K562 (cell line): Measurements from ENCODE around the gene ZNF865. TPM values are rescaled to one million over a fixed set of nuclear protein-coding genes. Genes with fewer than 3 reads are reported as not detected.

Experiments used
- DPF2 ChIP-seq: fragments of 450-650 bp; IDR thresholded peaks from 2 replicates; pipeline ENCODE4 v1.6.1; 2016
- HNRNPH1 ChIP-seq: fragments of 200-400 bp; formaldehyde crosslinking; optimal IDR thresholded peaks from 2 replicates; pipeline ENCODE3; 2017; ENCODE audit warnings: low read depth, mild to moderate bottlenecking, low read length, moderate library complexity
- MTA2 ChIP-seq: fragments of 450-650 bp; IDR thresholded peaks from 2 replicates; pipeline ENCODE4 v1.6.1; 2016; ENCODE audit warnings: low read depth
- PRPF4 ChIP-seq: fragments of 200-400 bp; formaldehyde crosslinking; IDR thresholded peaks from one replicate; pipeline ENCODE4 v1.6.1; 2017; ENCODE audit warnings: low read length, low read depth, mild to moderate bottlenecking; ENCODE audit not compliant: insufficient read depth, poor library complexity, severe bottlenecking
- ZNF184 ChIP-seq: sonication (generic); formaldehyde crosslinking; IDR thresholded peaks from 2 replicates; pipeline ENCODE4 v1.5.0; 2020; ENCODE audit warnings: missing genetic modification reagents
- polyA plus RNA-seq, 8 experiments: library from polyadenylated mRNA; depleted of rRNA in 4 of 8; stranded (reverse) in 5 of 8; unstranded in 3 of 8; fragments of >200 nt; fragmentation: Nextera tagmentation in 2 of 8; fragmentation: Illumina TruSeq in 1 of 8; extraction: Ambion mirVana in 2 of 8; extraction: Trizol in 1 of 8; gene quantifications; 2 replicates each; pipeline versions ENCODE4 v1.2.1 to v1.2.3, GENCODE V29; 2011 to 2014; ENCODE audit warnings: inconsistent platforms in 1 of 8, missing spikeins in 1 of 8
- total RNA-seq, 7 experiments: library from RNA; depleted of rRNA in 6 of 7; stranded (reverse); fragments of >200 nt in 6 of 7; fragmentation: Illumina TruSeq in 2 of 7; extraction: Trizol in 2 of 7; gene quantifications; 2 replicates each; pipeline versions ENCODE4 v1.2.1 to v1.2.3, GENCODE V29; 2011 to 2021; ENCODE audit warnings: low replicate concordance in 1 of 7
- TF ChIP-seq, protein P1 (sequence below): fragments of 450-650 bp; IDR thresholded peaks from 2 replicates; pipeline ENCODE4 v1.6.1; 2016; ENCODE audit warnings: mild to moderate bottlenecking, moderate library complexity
- TF ChIP-seq, protein P2 (sequence below): fragments of 450-650 bp; IDR thresholded peaks from 2 replicates; pipeline ENCODE4 v1.6.1; 2016; ENCODE audit warnings: low read depth

Gene ZNF865
- total and polyA plus RNA-seq, 9 of the 15 experiments (the other 6 are each of a cell fraction or from before 2014, with no cell fraction given) = 0.40 to 18.8 (median 1.6) TPM; not detected in 2

DNA sequence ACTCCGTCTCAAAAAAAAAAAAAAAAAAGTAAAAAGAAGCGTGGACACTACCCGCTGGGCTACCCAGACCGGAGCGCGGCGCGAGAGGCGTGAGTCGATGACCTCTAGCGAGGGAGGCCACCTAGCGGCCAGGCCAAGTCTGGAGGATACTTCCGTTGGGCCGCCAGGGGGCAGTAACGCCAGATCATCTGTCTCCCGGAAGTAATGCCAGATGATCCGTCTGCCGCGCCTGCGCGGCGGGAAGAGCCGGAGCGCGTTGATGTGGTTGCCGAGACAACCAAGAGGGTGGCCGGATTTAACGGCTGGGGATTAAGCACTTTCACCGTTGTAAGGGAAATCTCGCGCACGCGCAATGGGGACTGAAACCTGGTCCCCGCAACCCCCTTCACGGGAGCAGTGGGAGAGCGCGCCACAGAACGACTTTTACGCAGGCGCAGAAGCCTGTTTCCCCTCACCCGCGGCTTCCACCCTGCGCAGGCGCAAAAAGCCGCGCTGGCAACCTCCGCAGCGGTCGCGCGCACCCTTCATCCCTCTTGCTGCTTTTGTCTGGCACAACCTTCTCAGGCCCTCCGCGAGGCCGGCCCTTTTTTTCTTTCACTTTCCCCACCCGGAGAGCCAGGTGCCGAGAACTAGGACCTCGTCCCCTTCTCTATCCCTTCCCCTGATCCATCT is 48.3 kb downstream of the ZNF865 start (continued):
- TF ChIP-seq, protein P1, sequence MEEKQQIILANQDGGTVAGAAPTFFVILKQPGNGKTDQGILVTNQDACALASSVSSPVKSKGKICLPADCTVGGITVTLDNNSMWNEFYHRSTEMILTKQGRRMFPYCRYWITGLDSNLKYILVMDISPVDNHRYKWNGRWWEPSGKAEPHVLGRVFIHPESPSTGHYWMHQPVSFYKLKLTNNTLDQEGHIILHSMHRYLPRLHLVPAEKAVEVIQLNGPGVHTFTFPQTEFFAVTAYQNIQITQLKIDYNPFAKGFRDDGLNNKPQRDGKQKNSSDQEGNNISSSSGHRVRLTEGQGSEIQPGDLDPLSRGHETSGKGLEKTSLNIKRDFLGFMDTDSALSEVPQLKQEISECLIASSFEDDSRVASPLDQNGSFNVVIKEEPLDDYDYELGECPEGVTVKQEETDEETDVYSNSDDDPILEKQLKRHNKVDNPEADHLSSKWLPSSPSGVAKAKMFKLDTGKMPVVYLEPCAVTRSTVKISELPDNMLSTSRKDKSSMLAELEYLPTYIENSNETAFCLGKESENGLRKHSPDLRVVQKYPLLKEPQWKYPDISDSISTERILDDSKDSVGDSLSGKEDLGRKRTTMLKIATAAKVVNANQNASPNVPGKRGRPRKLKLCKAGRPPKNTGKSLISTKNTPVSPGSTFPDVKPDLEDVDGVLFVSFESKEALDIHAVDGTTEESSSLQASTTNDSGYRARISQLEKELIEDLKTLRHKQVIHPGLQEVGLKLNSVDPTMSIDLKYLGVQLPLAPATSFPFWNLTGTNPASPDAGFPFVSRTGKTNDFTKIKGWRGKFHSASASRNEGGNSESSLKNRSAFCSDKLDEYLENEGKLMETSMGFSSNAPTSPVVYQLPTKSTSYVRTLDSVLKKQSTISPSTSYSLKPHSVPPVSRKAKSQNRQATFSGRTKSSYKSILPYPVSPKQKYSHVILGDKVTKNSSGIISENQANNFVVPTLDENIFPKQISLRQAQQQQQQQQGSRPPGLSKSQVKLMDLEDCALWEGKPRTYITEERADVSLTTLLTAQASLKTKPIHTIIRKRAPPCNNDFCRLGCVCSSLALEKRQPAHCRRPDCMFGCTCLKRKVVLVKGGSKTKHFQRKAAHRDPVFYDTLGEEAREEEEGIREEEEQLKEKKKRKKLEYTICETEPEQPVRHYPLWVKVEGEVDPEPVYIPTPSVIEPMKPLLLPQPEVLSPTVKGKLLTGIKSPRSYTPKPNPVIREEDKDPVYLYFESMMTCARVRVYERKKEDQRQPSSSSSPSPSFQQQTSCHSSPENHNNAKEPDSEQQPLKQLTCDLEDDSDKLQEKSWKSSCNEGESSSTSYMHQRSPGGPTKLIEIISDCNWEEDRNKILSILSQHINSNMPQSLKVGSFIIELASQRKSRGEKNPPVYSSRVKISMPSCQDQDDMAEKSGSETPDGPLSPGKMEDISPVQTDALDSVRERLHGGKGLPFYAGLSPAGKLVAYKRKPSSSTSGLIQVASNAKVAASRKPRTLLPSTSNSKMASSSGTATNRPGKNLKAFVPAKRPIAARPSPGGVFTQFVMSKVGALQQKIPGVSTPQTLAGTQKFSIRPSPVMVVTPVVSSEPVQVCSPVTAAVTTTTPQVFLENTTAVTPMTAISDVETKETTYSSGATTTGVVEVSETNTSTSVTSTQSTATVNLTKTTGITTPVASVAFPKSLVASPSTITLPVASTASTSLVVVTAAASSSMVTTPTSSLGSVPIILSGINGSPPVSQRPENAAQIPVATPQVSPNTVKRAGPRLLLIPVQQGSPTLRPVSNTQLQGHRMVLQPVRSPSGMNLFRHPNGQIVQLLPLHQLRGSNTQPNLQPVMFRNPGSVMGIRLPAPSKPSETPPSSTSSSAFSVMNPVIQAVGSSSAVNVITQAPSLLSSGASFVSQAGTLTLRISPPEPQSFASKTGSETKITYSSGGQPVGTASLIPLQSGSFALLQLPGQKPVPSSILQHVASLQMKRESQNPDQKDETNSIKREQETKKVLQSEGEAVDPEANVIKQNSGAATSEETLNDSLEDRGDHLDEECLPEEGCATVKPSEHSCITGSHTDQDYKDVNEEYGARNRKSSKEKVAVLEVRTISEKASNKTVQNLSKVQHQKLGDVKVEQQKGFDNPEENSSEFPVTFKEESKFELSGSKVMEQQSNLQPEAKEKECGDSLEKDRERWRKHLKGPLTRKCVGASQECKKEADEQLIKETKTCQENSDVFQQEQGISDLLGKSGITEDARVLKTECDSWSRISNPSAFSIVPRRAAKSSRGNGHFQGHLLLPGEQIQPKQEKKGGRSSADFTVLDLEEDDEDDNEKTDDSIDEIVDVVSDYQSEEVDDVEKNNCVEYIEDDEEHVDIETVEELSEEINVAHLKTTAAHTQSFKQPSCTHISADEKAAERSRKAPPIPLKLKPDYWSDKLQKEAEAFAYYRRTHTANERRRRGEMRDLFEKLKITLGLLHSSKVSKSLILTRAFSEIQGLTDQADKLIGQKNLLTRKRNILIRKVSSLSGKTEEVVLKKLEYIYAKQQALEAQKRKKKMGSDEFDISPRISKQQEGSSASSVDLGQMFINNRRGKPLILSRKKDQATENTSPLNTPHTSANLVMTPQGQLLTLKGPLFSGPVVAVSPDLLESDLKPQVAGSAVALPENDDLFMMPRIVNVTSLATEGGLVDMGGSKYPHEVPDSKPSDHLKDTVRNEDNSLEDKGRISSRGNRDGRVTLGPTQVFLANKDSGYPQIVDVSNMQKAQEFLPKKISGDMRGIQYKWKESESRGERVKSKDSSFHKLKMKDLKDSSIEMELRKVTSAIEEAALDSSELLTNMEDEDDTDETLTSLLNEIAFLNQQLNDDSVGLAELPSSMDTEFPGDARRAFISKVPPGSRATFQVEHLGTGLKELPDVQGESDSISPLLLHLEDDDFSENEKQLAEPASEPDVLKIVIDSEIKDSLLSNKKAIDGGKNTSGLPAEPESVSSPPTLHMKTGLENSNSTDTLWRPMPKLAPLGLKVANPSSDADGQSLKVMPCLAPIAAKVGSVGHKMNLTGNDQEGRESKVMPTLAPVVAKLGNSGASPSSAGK = peak; percentile 82
- TF ChIP-seq, protein P2, sequence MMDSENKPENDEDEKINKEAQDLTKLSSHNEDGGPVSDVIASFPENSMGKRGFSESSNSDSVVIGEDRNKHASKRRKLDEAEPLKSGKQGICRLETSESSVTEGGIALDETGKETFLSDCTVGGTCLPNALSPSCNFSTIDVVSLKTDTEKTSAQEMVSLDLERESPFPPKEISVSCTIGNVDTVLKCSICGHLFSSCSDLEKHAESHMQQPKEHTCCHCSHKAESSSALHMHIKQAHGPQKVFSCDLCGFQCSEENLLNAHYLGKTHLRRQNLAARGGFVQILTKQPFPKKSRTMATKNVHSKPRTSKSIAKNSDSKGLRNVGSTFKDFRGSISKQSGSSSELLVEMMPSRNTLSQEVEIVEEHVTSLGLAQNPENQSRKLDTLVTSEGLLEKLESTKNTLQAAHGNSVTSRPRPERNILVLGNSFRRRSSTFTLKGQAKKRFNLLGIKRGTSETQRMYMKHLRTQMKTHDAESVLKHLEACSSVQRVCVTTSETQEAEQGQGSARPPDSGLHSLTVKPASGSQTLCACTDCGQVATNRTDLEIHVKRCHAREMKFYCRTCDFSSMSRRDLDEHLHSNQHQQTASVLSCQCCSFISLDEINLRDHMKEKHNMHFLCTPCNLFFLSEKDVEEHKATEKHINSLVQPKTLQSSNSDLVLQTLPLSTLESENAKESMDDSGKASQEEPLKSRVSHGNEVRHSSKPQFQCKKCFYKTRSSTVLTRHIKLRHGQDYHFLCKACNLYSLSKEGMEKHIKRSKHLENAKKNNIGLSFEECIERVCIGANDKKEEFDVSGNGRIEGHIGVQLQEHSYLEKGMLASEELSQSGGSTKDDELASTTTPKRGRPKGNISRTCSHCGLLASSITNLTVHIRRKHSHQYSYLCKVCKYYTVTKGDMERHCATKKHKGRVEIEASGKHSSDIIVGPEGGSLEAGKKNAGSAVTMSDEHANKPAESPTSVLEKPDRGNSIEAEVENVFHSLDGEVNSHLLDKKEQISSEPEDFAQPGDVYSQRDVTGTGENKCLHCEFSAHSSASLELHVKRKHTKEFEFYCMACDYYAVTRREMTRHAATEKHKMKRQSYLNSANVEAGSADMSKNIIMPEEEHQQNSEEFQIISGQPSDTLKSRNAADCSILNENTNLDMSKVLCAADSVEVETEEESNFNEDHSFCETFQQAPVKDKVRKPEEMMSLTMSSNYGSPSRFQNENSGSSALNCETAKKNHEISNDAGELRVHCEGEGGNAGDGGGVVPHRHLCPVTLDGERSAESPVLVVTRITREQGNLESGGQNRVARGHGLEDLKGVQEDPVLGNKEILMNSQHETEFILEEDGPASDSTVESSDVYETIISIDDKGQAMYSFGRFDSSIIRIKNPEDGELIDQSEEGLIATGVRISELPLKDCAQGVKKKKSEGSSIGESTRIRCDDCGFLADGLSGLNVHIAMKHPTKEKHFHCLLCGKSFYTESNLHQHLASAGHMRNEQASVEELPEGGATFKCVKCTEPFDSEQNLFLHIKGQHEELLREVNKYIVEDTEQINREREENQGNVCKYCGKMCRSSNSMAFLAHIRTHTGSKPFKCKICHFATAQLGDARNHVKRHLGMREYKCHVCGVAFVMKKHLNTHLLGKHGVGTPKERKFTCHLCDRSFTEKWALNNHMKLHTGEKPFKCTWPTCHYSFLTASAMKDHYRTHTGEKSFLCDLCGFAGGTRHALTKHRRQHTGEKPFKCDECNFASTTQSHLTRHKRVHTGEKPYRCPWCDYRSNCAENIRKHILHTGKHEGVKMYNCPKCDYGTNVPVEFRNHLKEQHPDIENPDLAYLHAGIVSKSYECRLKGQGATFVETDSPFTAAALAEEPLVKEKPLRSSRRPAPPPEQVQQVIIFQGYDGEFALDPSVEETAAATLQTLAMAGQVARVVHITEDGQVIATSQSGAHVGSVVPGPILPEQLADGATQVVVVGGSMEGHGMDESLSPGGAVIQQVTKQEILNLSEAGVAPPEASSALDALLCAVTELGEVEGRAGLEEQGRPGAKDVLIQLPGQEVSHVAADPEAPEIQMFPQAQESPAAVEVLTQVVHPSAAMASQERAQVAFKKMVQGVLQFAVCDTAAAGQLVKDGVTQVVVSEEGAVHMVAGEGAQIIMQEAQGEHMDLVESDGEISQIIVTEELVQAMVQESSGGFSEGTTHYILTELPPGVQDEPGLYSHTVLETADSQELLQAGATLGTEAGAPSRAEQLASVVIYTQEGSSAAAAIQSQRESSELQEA = no peak
- TF ChIP-seq DPF2 (peak; percentile 57; the same call in 1 of the 2 replicates), ZNF184 (CRISPR knock-in tag) (no peak), MTA2 (no peak), HNRNPH1 (no peak), PRPF4 (no peak)
